ENCODE measurements around the gene KDM4B. TPM values are rescaled to one million over a fixed set of nuclear protein-coding genes. Genes with fewer than 3 reads are reported as not detected.

KDM4B gene
- total and polyA plus RNA-seq, 3 donors from 2014 or later = 33.3 to 72.7 (median 67.7) TPM

GRCh38 chr19:5013761-5014160 lies 44.8 kb downstream of the KDM4B start:
- TF ChIP-seq POLR2A (IDR thresholded peaks at IDR 0.05) = no peak
- TF ChIP-seq CTCF (IDR thresholded peaks at IDR 0.05) = no peak
- Histone ChIP-seq H3K4me1 (peaks cover 13% of the 10 kb centered on the region), H3K9me3 (no peaks in the 10 kb centered on the region), H3K27me3 (no peaks in the 10 kb centered on the region), H3K4me3 (no peak overlapping the region), H3K27ac (peak overlapping the region; percentile 55 to 64), H3K36me3 (ENCODE audit: low read depth, missing control alignments) (no peaks in the 10 kb centered on the region)
- intact Hi-C loops (cut with DNase I; ENCODE audit: low total_unique reads) = no loop called here
- 41 to 79% methylated on average over 9 to 14 of the region's 14 CpGs for WGBS, 2 donors
- no peak for DNase-seq

DNA sequence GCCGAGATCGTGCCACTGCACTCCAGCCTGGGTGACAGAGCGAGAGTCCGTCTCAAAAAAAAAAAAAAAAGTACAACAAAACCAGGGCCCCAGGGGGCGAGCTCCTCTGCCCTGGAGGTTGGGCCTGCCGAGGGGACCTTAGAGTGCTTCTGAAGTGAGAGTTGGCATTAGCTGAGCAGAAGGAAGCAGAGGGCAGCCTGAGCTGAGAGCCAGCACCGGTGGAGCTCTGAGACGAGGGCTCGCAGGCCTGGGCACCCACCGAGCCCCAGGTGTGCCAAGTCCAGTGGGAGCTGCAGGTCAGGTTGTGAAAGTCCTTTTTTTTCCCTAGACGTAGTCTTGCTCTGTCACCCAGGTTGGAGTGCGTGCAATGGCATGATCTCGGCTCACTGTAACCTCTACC lies 46.0 kb downstream of the KDM4B start:
- H3K4me1 ChIP-seq = peaks cover 13% of the 10 kb centered on the region
- intact Hi-C loops (cut with DNase I; ENCODE audit: low total_unique reads) = no loop called here

GRCh38 chr19:5016268-5016667 lies 47.4 kb downstream of the KDM4B start:
- Histone ChIP-seq H3K9me3 (no peaks in the 10 kb centered on the region), H3K27ac (no peak overlapping the region), H3K27me3 (no peaks in the 10 kb centered on the region), H3K36me3 (ENCODE audit: low read depth, missing control alignments) (no peaks in the 10 kb centered on the region), H3K4me3 (no peak overlapping the region), H3K4me1 (peaks cover 13% of the 10 kb centered on the region)
- no peak for TF ChIP-seq CTCF (IDR thresholded peaks at IDR 0.05)
- TF ChIP-seq POLR2A (IDR thresholded peaks at IDR 0.05) = no peak
- intact Hi-C loops (cut with DNase I; ENCODE audit: low total_unique reads) = no loop called here
- 90 to 93% methylated on average over 15 to 16 of the region's 16 CpGs for WGBS, 2 donors
- DNase-seq = no peak

More for the DNA sequence above, 46.0 kb downstream of the KDM4B start:
- Histone ChIP-seq H3K36me3 (ENCODE audit: low read depth, missing control alignments) (no peaks in the 10 kb centered on the region), H3K9me3 (no peaks in the 10 kb centered on the region), H3K27me3 (no peaks in the 10 kb centered on the region), H3K4me3 (no peak overlapping the region), H3K27ac (no peak overlapping the region)
- DNase-seq = no peak
- TF ChIP-seq CTCF (IDR thresholded peaks at IDR 0.05) (no peak), POLR2A (IDR thresholded peaks at IDR 0.05) (no peak)
- 95 to 98% methylated on average over 13 of the region's 13 CpGs for WGBS, 2 donors

DNA sequence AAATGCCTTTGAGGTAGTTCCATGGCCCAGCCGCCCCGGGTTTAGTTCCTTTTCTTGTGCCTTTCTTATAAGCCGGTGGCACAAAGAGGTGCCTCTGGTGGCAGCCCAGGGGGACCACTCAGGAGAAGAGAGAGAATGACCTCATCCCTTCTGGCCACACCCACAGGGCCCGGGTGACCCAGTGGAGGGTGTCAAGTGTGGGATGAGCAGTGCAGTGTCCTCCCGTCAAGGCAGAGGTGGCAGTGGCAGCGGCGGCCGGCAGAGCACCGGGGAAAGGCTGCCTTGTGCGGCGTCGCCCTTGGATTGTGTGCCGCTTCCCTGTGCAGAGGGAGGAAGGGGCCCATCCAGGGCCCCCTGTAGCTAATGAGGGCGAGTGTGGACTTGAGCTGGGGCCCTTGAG lies 47.9 kb downstream of the KDM4B start:
- Histone ChIP-seq H3K36me3 (ENCODE audit: low read depth, missing control alignments) (no peaks in the 10 kb centered on the region), H3K4me3 (no peak overlapping the region), H3K27ac (no peak overlapping the region), H3K9me3 (no peaks in the 10 kb centered on the region), H3K27me3 (no peaks in the 10 kb centered on the region), H3K4me1 (peaks cover 13% of the 10 kb centered on the region)
- TF ChIP-seq POLR2A (IDR thresholded peaks at IDR 0.05) (no peak), CTCF (IDR thresholded peaks at IDR 0.05) (no peak)
- intact Hi-C loops (cut with DNase I; ENCODE audit: low total_unique reads) = no loop called here
- WGBS, 2 donors = 96 to 100% methylated on average over 2 to 14 of the region's 14 CpGs
- no peak for DNase-seq

- intact Hi-C loops (cut with DNase I; ENCODE audit: low total_unique reads) = no loop called here
- WGBS, 2 donors = 96 to 97% methylated on average over 5 of the region's 5 CpGs
- no peaks in the 10 kb centered on the region for H3K36me3 ChIP-seq (ENCODE audit: low read depth, missing control alignments)
- no peak overlapping the region for H3K27ac ChIP-seq
- no peaks in the 10 kb centered on the region for H3K9me3 ChIP-seq
- H3K27me3 ChIP-seq = no peaks in the 10 kb centered on the region
- no peak overlapping the region for H3K4me3 ChIP-seq
- peaks cover 13% of the 10 kb centered on the region for H3K4me1 ChIP-seq
- TF ChIP-seq POLR2A (IDR thresholded peaks at IDR 0.05) (no peak), CTCF (IDR thresholded peaks at IDR 0.05) (no peak)
- DNase-seq = no peak
These were observed 48.3 kb downstream of the KDM4B start for GRCh38 chr19:5017235-5017634.
